ENCODE measurements around the gene AQP7.

DNA sequence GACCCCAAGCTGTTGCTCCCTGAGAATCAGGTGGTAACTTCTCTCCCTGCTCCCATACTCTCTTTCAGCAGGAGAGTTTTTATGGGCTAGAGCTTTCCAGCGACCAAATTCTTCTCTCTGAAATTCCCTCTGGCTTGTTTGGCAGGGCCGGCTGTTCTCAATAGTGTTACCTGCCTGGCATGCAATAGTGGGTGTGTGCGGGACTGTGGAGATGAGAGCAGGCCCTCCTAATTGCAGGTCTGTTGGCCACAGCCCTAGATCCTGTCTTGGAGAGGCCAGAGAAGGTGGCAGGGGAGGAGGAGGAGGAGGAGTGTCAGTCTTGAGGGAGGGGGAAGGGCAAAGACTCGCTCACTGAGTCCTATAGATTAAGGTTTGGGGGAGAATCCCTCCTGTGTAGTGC is 29.5 kb downstream of the AQP7 start:
- TF ChIP-seq POLR2A (IDR thresholded peaks at IDR 0.05) (no peak), CTCF (IDR thresholded peaks at IDR 0.05) (no peak)

Data from adrenal gland (tissue), 5 donors.